Amniotic epithelial cell (primary cell): Measurements from ENCODE around the gene CDH2.

ENCODE experiments used
- DNase-seq: peaks from one replicate; pipeline ENCODE4 v3.0.0-alpha.2; 2010; ENCODE audit warnings: low read depth

The CDH2 gene

GRCh38 chr18:28176948-28177827 lies at the start of gene CDH2:
CDH2 (minus strand) TSS chr18:28177130; CDS start chr18:28177022, 108 bp downstream.
- DNase-seq, result peak; percentile 90

GRCh38 chr18:28212060-28212459 lies 35.1 kb upstream of the CDH2 start:
- DNase-seq, result no peak

- DNase-seq, result no peak
These were observed 31.9 kb upstream of the CDH2 start for GRCh38 chr18:28208712-28209265.

GRCh38 chr18:28208268-28208667 lies 31.3 kb upstream of the CDH2 start:
- no peak for DNase-seq

- DNase-seq, result peak; percentile 92
These were observed 27.2 kb upstream of the CDH2 start for GRCh38 chr18:28204154-28204553.

GRCh38 chr18:28201056-28201455 lies 24.1 kb upstream of the CDH2 start:
- DNase-seq, result no peak

- DNase-seq, result no peak
These were observed 21.7 kb upstream of the CDH2 start for GRCh38 chr18:28198620-28199019.

- DNase-seq, result no peak
These were observed 16.3 kb upstream of the CDH2 start for GRCh38 chr18:28193177-28193778.

- DNase-seq, result peak; percentile 82
These were observed 12.7 kb upstream of the CDH2 start for GRCh38 chr18:28189400-28190239.

- no peak for DNase-seq
These were observed 8.2 kb upstream of the CDH2 start for GRCh38 chr18:28185121-28185520.

- peak; percentile 51 for DNase-seq
These were observed 6.6 kb upstream of the CDH2 start for GRCh38 chr18:28183418-28184078.

GRCh38 chr18:28181616-28182015 lies 4.7 kb upstream of the CDH2 start:
- no peak for DNase-seq

GRCh38 chr18:28178720-28179119 lies 1.8 kb upstream of the CDH2 start:
- no peak for DNase-seq

GRCh38 chr18:28177828-28178635 lies 1.1 kb upstream of the CDH2 start:
- DNase-seq, result no peak

- DNase-seq, result no peak
These were observed 307 bp downstream of the CDH2 start for GRCh38 chr18:28176698-28176947.

- no peak for DNase-seq
These were observed 816 bp downstream of the CDH2 start for GRCh38 chr18:28175930-28176697.

- no peak for DNase-seq
These were observed 1.6 kb downstream of the CDH2 start for GRCh38 chr18:28175150-28175929.

- DNase-seq, result no peak
These were observed 2.6 kb downstream of the CDH2 start for GRCh38 chr18:28174181-28174905.

- no peak for DNase-seq
These were observed 5.1 kb downstream of the CDH2 start for GRCh38 chr18:28171837-28172236.
